Activated CD4-positive, alpha-beta T cell treated with anti-CD3 and anti-CD28 coated beads for 1 hour (primary cell): ENCODE results near the gene DSN1.

ENCODE experiments used
- DNase-seq: peaks from one replicate; pipeline ENCODE4 v3.0.0-alpha.2; 2020

DSN1 gene

GRCh38 chr20:36794116-36794474 is 20.5 kb upstream of the DSN1 start:
- no peak for DNase-seq

- DNase-seq = no peak
Measured at GRCh38 chr20:36793294-36794115, 19.9 kb upstream of the DSN1 start.

- no peak for DNase-seq
Measured at GRCh38 chr20:36792422-36792821, 18.9 kb upstream of the DSN1 start.

DNA sequence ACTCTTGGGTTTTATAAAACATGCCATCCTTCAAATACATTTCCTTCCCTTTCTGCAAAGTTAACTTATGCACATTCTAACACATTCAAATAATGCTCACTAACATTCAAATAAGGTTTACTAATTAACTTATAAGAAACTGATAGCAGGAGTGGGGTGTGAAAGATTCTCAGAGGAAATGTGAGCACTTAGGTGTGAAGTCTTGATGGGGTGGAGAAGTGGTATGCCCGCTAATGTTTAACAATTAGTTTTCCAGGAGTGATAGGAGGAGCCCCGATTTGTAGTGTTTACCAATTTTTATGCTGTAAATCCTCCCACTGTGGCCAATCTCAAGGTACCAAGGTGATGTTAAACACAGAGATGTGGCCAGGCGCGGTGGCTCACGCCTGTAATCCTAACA is 18.3 kb upstream of the DSN1 start:
- DNase-seq = no peak

DNA sequence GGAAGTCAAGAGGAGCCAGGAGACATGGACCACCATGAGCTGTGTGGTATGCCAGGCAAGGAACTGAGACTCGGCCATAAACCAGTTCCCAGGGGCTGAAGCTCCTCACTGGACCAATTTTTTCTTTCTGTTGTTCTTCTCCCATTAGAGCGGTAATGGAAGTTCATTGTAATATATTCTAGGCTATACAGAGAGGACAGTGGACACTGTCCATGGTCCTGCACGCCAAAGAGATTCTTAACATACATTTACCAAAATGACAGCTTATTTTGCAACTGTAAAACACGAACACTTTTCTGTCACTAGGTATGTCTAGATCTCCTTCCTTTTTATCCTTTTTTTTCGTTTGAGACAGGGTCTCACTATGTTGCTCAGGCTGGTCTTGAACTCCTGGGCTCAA is 13.1 kb upstream of the DSN1 start:
- no peak for DNase-seq

GRCh38 chr20:36786246-36786645 is 12.7 kb upstream of the DSN1 start:
- no peak for DNase-seq

- no peak for DNase-seq
Measured at GRCh38 chr20:36785308-36785707, 11.7 kb upstream of the DSN1 start.

DNA sequence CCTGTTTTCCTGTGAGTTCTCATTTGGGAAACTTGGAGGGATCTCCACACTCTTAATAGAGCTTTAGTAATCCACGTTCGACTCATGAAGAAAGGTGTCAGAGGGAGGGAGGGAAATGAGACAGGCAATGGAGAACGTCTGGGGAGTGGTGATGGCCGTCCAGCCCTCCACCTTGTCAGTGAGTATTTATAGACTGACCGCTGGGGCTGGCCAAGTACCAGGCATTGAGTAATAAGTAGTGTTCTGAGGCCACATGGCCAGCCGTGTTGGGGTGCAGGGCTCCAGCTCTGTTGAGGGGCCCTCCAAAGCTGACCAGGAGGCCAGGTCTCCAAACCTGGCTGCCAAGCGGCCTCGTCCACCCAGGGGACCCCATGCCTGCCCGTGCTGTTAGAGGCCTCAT is 11.3 kb upstream of the DSN1 start:
- DNase-seq = no peak

DNA sequence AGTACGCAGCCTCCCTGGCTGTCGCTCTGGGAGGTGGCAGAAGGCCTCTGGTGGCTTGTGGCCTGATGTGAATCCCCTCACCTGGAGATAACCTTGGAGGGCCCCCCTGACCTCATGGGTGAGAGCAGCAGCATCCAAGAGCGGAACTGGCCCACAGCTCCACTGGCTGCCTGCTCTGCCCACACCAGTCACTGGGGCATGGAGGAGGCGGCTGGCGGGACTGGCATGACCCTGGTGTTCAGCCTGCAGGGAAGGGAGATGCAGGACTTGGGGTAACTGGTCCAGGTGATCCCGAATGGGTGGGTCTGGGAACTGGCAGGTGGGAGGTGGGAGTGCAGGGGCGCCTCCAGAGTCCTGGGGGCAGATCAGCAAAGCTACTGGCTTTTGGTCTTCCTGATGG is 10.6 kb upstream of the DSN1 start:
- no peak for DNase-seq

- no peak for DNase-seq
Measured at GRCh38 chr20:36779656-36780025, 6.1 kb upstream of the DSN1 start.

DNA sequence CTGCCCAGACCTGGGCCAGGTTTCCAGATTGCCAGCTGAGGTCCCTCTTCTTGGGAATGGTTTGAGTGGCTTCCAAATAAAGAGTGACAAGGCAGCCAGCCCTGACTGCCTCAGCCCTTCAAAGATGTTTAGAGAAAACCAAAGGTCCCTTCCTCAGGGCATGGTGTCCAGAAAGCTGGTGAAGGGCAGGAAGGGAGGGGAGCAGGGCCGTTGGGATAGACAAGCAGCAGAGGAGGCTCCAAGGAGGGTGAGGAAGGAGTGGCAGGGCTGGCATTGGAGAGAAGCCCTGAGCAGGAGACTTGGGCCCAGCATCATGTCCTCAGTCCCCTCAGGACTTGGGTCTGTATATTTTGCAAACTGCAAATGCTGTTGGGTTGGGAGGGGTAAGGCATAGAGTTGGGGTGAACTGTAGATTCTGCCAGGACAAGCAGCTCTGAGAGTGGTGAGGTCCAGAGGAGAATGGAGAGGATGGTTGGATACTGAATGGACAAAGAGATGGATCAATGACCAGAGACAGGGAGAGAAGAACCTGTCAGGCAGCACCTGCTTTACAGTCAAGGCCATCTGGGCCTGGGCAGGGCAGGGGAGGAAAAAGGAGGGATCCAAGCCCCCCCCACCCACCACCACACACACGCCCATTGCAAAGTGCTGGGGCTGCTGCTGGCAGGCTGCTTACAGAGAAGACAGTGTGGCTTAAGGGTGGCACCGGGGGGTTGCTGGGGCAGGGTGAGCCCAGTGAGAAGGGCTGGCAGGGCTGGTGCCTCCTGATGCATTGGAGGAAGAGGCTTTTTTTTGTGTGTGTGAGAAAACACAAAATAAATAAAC is 5.5 kb upstream of the DSN1 start:
- DNase-seq = no peak

DNA sequence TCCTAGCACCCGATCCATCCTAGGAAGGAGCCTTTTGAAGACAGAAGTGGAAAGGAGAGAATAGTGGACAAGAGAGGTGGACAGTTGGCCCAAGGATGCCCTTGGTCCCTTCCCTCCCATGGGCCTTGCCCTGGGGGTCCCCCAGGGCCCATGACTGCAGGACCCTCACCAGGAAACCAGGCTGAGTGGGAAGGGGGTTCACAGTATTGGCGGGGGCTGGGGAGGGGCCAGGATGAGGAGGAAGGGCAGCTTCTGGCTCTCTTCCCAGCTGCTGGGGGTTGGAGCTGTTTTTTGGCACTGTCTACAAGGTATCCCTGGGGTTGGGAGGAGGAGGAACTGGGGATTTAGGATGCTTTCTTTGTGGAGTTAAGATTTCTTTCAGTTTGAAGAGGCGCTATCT is 4.0 kb upstream of the DSN1 start:
- no peak for DNase-seq

DNA sequence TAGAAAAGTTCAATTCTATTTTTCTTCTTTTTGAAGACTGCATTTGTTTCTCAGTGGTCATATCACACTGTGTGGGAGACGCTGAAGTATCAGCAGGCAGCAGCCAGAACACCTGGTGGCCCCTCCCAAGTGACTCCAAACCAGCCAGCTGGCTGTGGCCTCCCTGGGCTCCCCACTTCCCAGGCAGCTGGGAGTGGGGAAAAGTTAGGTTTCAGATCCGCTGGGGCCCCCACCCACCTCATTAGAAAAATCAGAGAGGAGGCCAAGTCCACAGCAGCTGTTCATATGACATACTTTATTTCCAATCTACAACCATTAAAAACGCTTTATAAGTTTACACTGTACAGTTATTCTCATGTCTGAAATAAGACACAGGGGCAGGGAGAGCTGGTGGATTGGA is 3.6 kb upstream of the DSN1 start:
- DNase-seq = no peak

- DNase-seq = no peak
Measured at GRCh38 chr20:36775826-36776225, 2.3 kb upstream of the DSN1 start.

- DNase-seq = no peak
Measured at GRCh38 chr20:36775196-36775595, 1.6 kb upstream of the DSN1 start.

GRCh38 chr20:36773107-36773596 is 411 bp downstream of the DSN1 start:
- DNase-seq = no peak

- no peak for DNase-seq
Measured at GRCh38 chr20:36770680-36771079, 2.9 kb downstream of the DSN1 start.

DNA sequence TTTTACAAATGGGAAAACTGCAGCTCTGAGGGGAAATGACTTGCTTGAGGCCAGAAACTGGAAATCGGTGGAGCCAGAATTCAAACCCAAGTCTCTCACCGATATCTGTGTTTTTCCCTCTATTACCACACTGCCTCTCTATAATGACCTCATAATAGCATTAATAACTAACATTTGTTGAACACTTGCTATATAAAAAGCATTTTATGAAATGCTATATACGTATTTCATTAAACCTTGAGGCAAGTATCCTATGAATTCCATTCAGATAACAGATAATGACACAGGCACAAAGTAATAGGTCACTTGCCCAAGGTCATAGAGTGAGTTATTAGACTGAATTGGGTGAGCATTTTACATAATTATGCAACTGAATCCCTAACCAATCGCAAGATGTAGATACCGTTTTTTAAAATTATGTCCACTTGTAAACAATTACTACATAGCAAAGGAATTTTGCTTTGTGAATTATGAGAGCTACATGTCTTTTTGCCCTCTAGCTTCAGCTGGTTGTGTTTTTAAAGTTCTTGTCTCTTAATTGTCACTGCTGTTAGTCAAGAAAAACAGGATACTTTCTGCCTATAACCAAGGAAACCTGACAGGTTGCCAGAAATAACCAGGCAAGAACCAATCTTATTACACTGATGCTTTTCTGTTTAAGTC is 4.7 kb downstream of the DSN1 start:
- no peak for DNase-seq

GRCh38 chr20:36761125-36761524 is 12.4 kb downstream of the DSN1 start:
- no peak for DNase-seq

DNA sequence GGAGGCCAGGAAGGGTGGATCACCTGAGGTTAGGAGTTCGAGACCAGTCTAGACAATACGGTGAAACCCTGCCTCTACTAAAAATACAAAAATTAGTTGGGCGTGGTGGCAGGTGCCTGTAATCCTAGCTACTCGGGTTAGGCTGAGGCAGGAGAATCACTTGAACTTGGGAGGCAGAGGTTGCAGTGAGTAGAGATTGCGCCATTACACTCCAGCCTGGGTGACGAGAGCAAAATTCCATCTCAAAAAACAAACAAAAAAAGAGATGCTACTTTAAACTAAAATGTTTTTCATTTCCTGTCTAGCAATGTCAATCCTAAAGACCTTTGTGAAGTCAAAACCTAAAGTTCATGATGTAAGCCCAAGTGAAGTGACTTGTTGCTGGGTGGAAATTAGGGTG is 12.9 kb downstream of the DSN1 start:
- no peak for DNase-seq

GRCh38 chr20:36758276-36758675 is 15.3 kb downstream of the DSN1 start:
- no peak for DNase-seq

GRCh38 chr20:36756496-36756895 is 17.1 kb downstream of the DSN1 start:
- no peak for DNase-seq

- DNase-seq = peak; percentile 11
Measured at GRCh38 chr20:36754656-36755222, 18.8 kb downstream of the DSN1 start.
